22Rv1 (cell line): ENCODE data around the gene ABHD11.

Experiments
- H3K27ac ChIP-seq: fragments of 450-650 bp; 2 replicates; pipeline ENCODE4 v1.5.1; 2017
- ZFX ChIP-seq: fragments of 450-650 bp; IDR thresholded peaks from 2 replicates; pipeline ENCODE4 v1.6.1; 2017; ENCODE audit warnings: antibody characterized with exemption, borderline replicate concordance
- TF ChIP-seq, protein P1 (sequence below): fragments of 450-650 bp; IDR thresholded peaks from 2 replicates; pipeline ENCODE4 v1.5.1; 2017; ENCODE audit warnings: mild to moderate bottlenecking

Gene ABHD11

DNA sequence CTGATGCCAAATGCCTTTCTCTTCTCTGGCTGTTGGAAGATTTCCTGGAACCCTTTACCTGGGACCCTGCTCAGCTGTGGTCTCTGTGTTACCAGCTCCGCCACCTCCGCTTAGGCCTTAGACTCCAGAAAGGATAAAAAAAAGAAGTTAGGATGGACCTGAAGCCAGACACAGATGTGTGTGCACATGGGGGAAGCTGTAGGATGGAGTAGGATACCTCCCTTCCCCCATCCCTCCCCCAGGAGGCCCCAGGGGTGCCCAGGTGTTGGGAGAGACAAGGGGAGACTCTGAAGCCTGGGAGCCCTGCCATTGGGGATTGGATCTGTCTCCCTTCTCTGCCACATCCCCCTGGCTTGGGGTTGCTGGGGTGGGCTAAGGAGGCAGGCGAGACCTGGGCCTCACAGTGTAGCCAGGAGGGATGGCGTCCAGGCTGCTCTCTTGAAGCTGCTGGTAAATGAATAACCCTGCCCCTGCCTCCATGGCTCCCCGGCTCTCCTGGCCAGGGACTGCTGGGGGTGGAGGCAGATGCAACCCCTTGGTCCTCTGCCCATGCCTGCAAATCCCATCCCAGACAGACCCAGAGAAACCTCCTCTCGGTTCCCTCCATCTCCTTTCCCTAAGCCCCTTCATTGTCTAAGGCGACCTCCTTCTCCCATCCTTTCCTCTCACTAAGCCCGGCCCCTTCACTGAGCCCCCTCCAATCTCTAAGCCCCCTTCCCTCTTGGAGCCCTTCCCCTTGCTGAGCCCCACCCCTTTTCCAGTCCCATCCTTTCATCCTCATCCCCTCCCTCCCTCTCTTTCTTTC, 23.5 kb upstream of the ABHD11 start:
- TF ChIP-seq ZFX: no peak
- TF ChIP-seq, protein P1, sequence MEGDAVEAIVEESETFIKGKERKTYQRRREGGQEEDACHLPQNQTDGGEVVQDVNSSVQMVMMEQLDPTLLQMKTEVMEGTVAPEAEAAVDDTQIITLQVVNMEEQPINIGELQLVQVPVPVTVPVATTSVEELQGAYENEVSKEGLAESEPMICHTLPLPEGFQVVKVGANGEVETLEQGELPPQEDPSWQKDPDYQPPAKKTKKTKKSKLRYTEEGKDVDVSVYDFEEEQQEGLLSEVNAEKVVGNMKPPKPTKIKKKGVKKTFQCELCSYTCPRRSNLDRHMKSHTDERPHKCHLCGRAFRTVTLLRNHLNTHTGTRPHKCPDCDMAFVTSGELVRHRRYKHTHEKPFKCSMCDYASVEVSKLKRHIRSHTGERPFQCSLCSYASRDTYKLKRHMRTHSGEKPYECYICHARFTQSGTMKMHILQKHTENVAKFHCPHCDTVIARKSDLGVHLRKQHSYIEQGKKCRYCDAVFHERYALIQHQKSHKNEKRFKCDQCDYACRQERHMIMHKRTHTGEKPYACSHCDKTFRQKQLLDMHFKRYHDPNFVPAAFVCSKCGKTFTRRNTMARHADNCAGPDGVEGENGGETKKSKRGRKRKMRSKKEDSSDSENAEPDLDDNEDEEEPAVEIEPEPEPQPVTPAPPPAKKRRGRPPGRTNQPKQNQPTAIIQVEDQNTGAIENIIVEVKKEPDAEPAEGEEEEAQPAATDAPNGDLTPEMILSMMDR: no peak

DNA sequence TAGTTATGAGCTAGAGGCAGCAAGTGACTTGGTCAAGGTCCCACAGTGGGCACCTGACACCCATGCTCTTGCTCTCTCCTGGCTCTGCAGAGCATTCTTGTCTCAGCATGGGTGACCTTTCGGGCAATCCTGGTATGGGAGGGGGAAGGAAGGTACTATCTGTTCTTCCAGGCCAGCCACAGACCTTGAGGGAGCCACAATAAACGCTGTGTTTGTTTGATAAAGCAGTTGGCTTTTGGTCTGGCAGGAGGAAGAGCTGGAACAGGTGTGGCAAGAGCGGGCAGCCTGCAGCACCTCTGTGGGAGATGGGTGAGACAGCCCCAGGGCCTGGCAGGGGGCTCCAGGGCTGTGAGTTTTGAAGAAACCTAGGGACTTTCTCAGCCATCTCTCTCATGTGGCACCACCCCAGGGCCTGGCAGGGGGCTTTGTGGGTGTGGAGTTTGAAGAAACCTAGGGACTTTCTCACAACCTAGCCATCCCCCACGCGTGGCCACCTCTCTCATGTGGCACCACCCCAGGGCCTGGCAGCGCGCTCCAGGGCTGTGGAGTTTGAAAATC, 20.1 kb upstream of the ABHD11 start:
- H3K27ac ChIP-seq: peak overlapping the region; percentile 31
- TF ChIP-seq ZFX: no peak
- TF ChIP-seq, protein P1: no peak

More for the DNA sequence above, 23.5 kb upstream of the ABHD11 start:
- no peak overlapping the region for H3K27ac ChIP-seq

DNA sequence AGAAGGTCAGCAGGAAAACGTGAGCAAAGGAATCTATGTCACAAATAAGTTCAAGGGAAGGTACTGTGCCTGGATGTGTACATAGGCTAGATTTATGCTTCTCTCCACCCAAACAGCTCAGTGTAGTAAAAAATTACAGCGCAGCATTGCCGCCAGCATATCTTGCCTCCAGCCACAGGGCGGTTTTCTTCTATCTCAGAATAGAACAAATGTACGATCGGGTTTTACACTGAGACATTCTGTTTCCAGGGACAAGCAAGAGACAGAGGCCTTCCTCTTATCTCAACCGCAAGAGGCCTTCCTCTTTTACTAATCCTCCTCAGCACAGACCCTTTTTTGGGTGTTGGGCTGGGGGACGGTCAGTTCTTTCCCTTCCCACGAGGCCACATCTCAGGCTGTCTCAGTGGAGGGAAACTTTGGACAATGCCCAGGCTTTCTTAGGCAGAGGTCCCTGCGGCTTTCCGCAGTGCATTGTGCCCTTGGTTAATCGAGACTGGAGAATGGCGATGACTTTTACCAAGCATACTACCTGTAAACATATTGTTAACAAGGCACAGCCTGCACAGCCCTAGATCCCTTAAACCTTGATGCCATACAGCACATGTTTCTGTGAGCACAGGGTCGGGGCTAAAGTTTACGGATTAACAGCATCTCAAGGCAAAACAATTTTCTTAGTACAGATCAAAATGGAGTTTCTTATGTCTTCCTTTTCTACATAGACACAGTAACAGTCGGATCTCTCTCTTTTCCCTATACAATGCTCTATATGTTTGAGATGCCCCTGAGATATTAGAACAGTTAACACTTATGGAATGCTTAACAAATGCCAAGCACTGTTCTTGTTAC, 11.6 kb upstream of the ABHD11 start:
- H3K27ac ChIP-seq: no peak overlapping the region; the same call in 1 of the 2 replicates
- TF ChIP-seq ZFX: no peak
- TF ChIP-seq, protein P1: no peak

DNA sequence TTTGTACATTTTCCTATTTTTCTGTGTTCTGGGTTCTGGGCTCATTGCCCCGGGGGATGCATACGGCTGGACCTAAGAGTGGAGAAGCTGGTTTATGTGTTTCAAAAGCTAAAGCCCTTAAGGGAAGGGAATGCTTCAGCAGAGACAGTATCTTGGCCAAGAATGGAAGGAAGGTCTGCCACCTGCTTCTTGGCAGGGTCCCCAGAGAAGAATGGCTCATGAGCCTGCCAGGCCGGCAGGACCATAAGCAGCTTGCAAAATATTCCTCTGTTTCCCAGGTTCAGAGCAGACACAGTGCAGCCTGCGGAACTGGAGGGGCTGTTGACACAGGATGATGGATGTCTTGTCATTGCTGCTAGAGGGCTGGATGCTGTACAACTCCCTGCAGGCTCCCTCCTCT, 7.8 kb upstream of the ABHD11 start:
- no peak for TF ChIP-seq ZFX
- TF ChIP-seq, protein P1: no peak
- peak overlapping the region; percentile 41 for H3K27ac ChIP-seq

DNA sequence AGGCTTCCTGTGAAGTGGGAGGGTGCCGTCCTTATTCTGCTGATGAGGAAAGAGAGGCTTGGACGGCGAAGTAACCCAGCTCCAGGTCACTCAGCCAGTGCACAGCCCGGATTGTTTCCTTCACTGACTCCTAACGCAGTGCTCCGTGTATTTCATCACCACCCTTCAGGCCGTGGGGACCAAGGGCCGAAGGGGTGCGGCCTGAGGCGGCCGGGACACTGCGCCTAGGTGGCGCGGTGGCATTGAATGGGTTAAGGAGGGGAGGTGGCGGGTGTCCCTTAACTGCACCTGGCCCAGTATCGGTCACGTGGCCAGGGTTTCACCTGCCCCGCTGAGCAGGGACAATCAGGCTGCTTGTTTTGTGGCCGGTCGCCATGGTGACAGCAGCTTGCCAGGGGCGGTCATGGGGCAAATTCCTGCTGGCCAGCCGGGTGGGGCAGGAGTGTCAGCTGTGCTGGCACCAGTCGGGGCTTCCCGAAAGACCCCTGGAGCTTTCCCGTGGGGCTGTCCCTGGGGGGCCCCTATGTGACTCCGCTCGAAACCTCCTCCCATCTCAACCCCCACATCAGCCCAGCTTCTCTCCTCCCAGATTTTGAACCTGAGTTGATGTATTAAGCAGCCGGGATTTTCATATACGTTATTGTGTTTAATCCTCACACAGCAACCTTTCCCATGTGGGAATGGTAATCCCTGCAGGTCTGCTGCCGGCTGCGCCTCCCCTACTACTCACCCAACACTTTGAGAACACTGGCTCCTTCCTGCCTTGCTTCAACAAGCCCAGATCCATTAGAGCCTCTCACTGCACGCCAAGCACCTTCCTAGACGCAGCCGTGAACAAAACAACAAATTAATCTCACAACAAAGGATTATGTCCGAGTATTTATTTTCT, 4.4 kb upstream of the ABHD11 start:
- TF ChIP-seq, protein P1: no peak; the same call in 1 of the 2 replicates
- no peak for TF ChIP-seq ZFX
- H3K27ac ChIP-seq: peak overlapping the region; percentile 100

DNA sequence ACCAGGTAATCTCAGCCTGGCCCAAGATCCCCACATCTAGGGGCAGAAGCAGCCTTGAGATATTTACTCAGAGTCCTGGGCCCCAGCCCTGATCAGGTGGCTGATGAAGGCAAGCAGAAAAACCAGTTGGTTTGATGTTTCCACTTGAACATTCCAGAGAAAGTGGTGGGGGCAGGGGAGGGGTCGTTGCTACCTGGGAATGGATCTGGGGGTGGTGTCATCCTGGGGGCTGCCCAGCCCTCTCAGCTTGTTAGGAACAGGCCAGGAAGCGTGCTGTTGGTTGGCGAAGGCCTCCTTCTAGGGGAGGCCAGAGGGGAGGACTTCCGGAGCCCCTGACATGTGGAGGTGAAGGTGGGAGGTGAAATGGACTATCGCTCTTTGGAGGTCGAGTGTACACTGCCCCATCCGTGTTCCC, 3.7 kb upstream of the ABHD11 start:
- peak overlapping the region; percentile 100 for H3K27ac ChIP-seq
- TF ChIP-seq, protein P1: no peak; the same call in 1 of the 2 replicates
- TF ChIP-seq ZFX: no peak
